ENCODE data around the gene ZER1.
A peak's percentile ranks its signal among the peaks of the same experiment; 100 is the strongest.
"Not testable (repeated sequence)": the region's sequence is repeated elsewhere in the genome, so short reads cannot be mapped to it uniquely, and the experiment has no call there.

ZER1 gene

DNA sequence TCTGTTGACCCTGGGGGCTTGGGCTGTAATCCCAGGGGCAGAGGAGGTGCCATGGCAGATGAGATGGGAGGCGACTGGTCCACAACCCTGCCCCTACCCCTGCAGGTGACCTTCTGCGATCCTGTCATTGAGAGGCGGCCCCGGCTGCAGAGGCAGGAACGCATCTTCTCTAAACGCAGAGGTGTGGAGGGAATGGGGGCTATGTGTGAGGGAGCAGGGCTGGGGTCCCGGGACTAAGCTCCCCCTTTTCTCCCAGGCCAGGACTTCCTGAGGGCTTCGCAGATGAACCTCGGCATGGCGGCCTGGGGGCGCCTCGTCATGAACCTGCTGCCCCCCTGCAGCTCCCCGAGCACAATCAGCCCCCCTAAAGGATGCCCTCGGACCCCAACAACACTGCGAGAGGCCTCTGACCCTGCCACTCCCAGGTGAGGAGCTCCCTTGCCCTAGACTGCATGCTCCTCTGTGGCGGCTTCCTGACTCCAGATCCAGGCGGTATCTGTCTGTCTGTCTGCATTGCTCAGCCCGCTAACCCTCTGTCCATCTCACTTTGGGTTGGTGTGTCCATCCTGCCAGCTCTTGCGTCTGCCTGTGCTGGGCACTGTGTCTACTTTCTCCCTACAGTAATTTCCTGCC is 57.7 kb downstream of the ZER1 start:
- DNase-seq = no peak

DNA sequence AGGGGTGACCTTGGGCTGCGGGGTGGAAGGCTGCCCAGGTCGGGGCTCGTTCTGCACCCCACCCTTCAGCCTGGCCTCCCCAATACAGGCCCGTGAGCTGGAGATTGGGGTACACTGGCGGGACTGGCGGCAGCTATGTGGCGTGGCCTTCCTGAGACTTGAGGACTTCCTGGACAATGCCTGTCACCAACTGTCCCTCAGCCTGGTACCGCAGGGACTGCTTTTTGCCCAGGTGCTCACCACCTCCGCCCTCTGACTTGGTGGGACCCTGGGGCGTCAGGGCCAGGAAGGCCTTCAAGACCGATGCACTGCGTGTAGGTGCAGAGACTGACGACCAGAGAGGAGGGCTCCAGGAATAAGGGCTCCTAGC is 58.3 kb downstream of the ZER1 start:
- no peak for DNase-seq

DNA sequence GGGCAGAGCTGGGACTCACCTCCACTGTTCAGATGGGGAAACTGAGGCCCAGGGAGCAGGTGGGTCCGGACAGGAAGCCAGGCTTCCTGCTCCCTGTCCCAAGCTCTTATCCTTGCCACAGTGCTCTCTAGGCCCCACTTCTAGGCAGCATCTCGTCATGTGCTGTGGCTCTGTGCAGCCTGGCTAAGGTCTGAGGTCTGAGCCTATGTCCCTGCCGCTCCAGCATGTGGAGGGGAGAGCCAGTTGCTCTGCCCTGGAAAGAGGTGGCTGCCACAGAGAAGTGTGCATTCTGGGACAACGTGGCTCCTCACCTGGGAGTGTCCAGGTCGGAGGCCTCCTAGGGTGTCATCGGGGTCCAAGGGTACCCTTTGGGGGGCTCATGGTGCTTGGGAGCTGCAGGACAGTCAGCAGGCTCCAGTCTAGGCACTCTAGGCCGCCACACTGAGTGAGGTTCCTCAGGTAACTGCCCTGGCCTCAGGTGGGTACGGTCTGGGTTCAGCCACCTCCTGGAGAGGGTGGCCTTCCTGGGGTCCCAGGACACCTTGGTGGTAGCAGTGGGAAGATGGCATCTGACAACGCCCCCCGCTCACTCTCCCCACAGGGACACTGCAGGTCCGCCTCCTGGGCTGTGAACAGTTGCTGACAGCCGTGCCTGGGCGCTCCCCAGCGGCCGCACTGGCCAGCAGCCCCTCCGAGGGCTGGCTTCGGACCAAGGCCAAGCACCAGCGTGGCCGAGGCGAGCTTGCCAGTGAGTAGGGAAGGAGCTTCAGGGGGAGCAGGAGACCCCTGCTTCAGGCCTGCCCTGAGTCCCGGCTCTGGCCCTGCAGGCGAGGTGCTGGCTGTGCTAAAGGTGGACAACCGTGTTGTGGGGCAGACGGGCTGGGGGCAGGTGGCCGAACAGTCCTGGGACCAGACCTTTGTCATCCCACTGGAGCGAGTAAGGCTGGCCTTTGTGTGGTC is 59.0 kb downstream of the ZER1 start:
- no peak for DNase-seq

DNA sequence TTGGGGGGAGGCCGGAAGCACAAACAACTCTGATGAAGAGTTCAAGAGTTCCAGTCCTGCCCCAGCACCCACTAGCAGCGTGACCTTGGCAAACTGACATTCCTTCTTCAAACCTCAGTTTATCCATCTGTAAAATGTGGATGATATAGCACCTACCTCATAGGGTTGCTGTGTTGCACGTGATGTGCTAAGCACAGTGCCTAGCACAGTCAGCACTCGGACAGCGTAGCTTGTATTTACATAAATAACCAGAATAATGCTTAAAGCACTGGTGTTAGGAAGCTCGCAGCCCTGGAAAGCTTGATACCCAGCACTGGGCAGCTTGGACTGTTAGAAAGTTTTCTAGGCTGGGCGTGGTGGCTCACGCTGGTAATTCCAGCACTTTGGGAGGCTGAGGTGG is 64.3 kb downstream of the ZER1 start:
- DNase-seq = no peak

DNA sequence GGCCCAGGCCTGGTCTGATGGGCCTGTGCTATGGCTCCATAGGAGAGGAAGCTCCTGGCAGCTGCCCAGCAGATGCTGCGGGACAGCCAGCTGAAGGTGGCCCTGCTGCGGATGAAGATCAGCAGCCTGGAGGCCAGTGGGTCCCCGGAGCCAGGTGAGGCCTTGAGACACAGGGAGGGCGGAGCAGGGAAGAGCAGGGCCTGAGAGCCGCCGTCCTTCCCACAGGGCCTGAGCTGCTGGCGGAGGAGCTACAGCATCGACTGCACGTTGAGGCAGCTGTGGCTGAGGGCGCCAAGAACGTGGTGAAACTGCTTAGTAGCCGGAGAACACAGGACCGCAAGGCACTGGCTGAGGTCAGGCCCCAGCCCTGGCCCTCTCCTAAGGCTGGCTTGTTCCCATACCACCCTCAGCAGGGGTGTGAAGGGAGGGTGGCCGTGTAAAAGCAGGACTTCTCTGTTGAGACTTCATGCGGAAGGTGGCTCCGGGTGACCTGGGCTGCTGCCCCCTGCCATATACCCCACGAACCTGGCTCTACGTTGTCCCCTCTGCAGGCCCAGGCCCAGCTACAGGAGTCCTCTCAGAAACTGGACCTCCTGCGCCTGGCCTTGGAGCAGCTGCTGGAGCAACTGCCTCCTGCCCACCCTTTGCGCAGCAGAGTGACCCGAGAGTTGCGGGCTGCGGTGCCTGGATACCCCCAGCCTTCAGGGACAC is 64.9 kb downstream of the ZER1 start:
- DNase-seq = no peak

DNA sequence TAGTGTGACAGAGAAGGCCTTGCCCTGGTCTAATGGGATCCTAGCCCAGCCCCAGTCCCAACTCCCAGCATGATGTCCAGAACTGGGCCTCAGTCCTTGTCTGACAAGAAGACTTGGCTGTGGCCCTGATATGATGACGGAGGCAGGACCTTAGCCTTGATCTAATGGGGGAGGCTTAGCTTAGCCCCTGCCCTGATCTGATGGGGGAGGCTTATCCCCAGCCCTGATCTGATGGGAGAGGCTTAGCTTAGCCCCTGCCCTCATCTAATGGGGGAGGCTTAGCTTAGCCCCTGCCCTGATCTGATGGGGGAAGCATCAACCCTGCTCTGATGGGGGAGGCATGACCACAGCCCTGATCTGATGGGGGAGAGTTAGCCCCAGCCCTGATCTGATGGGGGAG is 65.7 kb downstream of the ZER1 start:
- DNase-seq = no peak

DNA sequence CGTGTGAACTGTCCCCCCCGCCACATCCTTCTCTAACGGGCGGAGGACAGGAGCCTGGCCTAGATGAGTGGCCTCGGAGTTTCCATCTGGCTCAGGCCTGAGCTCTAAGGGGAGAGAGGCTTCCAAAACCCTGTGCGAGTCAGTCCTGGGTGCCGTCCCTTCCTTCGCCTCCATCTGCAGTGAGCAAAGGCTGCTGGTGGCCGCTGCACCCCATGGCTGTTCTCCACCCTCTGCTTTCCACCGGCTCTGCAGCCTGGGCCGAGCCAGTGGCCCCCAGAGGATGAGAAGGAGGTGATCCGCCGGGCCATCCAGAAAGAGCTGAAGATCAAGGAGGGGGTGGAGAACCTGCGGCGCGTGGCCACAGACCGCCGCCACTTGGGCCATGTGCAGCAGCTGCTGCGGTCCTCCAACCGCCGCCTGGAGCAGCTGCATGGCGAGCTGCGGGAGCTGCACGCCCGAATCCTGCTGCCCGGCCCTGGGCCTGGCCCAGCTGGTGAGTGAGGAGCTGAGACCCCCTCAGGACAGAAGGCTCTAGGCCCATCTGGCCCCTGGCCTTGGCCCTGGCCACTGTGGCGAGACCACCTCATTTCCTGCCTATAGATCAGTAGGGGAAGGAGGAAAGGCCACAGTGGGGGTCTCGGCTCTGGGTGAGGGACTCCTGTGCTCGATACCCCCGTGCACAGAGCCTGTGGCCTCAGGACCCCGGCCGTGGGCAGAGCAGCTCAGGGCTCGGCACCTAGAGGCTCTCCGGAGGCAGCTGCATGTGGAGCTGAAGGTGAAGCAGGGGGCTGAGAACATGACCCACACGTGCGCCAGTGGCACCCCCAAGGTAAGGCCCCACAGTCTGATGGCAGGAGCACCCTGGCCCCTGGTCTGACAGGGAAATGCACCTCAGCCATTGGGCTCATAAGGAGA is 66.4 kb downstream of the ZER1 start:
- no peak for DNase-seq

DNA sequence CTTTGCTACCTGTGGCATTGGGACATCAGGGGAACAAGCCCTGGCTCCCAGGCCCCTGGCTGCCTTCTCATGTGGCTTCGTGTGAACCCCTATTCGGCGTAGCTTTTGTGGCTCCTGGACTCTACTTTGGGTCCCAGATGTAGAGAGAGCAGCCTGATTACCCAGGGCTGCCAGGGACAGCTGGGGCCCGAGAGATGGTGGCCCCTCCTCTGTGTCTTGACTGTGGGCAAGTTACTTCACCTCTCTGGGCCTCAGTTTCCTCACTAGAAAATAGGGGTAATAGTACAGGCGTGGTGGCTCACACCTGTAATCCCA is 67.4 kb downstream of the ZER1 start:
- no peak for DNase-seq

DNA sequence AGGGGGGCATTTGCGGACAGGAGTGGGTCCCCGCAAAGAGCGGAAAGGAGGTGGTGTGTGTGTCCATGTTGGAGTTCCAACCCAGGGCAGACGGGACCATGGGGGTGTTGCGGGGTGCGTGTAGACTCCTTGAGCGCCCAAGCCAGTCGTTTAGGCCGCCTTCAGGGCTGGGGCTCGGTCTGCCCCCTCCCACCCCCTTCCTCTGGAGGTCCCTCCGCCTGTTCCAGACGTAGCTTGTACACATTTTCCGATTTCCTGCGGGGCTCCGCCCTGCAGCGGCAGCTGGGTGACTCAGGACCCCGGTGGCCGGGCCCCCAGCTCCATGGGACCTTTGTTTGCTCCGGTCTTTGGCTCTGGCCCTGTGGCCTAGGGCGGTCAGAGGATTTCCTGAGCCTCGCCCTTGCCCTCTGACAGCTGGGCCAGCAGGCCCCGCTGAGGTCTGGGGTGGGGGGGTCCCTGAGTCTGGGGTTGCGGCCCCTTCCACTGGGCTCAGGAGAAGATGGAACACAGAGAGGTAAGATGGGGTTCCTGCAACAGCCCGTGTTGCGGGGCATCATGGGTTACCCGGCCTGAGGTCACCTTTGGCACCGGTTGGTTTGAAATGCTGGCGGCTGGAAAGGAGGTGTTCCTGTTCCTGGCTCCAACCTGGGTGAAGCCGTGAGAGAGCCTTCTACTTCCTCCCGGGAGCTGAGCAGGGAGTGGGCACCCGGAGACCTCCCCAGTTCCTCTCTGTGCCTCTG is 67.9 kb downstream of the ZER1 start:
- DNase-seq = no peak

DNA sequence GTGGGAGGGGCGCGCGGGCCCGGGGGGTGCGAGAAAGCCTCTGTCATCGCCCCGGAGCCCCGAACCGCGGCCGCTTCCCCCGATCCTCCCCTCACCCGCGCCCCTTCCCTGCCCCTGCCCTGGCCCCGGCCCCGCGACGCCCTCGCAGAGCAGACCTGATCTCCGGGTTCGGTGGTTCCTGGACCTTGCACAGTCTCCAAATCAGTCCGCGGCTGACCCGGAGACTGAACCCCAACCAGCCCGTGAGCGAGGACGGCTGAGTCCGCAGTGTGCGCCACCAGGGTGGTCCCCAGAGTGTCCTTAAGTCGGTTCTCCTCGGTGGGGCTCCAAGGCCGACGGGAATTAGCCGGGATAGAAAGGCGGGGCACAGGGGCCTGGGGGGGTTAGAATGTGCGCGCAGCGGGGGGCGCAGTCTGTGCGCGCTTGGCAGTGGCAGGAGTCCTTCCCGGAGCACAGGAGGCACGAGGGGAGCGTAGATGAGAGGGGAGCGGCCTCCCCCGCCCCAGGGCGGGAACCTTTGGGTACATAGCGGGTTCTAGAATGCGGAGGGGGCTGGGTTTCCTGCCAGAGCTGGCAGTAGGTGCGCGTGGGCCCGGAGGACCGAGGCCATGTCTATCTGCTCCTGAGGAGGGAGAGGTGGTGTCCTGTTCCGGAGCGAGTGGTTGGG is 68.6 kb downstream of the ZER1 start:
- no peak for DNase-seq

DNA sequence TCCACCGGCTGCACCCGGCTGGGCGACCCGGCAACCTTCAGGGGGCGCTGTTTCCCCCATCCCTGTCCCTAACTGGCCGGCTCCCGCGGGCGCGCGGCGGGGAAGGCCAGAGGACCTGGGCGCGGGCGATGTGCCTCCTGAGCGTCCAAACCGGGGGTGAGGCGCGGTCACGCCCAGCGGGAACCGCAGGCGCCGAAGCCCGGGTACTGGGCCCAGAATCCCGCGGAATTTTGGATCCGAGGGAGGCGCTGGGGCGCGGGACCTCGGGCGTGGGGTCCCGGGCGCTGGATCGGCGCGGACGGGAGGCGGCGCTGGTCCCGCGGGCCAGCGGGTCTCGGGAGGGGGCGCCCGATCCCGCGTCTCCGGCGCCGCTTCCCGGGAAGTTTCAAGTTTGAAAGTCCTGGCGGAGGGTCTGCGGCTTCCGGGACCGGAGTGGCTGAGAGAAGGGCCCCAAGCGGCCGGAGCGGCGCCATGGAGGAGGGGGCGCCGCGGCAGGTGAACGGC is 69.2 kb downstream of the ZER1 start, which contains the start of gene PKN3:
Gene PKN3, plus strand, starts transcription at position 59 of the 504 bp plus-strand sequence. Its CDS starts 413 bp downstream, at position 472.
- peak; percentile 45 for DNase-seq

DNA sequence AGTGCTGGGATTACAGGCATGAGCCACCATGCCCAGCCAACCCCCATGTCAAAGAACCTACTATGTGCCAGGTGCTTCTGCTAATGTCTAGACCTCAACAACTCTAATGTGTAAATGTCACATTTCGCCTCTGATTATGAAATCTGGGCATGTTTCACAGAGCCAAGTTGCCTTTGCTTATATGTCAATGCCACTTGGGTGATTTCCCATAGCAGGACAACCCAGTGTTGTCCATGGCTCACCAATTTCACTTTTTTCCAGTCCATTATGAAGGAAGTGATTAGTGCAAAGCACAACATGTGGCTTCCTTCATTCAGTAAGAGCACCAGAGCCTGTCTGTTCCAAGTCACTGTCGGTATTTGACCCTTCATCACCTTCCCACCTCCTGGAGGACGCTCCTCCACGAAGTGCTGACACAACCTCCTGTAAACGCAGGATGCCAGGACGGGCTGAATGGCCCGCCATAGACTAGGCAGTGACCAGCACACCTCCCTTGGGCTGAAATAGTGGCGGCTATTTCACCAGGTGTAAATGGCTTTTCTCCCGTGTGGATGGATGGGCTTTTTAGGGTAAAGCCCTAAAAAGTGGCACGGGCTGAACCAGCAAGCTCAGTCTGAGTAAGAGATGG is 70.4 kb downstream of the ZER1 start:
- DNase-seq = no peak

DNA sequence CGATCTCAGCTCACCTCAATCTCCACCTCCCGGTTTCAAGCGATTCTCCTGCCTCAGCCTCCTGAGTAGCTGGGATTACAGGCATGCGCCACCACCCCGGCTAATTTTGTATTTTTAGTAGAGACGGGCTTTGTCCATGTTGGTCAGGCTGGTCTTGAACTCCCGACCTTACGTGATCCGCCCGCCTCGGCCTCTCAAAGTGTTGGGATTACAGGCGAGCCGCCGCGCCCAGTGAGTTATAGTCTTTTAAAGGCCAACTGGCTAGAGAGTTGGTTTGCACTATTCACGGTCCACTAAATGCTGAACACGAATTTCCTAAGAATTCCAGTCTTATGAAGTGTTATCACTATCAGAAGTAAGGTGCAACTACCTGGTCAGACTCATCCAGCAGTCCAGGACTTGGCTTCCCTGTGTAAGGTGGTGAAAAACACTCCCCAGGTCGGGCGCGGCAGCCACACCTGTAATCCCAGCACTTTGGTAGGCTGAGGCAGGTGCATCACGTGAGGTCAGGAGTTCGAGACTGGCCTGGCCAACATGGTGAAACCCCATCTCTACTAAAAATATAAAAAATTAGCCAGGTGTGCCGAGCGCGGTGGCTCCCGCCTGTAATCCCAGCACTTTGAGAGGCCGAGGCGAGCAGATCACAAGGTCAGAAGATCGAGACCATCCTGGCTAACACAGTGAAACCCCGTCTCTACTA is 72.5 kb downstream of the ZER1 start:
- not testable (repeated sequence) for DNase-seq

DNA sequence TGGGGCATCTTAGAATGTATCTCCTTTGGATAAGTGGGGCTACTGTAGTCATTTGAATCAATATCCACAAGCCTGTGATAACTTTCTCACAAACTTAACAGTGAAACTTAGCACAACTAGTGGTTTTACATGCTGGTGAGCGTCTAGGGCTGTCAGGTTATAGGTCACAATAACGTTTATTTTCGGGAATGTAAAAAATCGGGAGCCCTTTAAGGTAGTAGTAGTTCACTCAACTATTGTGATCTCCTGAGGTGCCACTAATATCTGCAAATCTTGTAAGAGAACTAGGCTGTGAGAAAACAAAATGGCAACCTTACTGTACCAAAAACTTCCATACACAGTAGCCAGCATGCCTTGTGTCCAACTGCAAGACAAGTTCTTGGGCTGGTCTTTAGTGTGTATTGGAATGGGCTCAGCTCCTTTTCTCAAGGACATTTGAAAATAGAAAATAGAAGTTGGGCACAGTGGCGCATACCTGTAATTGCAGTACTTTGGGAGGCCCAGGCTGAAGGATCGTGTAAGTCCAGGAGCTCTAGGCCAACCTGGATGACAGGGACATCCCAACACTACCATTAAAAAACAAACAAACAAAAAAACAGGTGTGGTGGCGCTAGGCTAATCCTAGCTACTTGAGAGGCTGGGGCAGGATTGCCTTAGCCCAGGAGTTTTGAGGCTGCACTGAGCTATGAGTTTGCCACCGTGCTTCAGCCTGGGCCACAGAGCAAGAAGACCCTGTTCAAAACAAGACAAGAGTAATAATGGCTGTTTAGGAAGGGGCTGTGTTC is 74.6 kb downstream of the ZER1 start:
- no peak for DNase-seq

DNA sequence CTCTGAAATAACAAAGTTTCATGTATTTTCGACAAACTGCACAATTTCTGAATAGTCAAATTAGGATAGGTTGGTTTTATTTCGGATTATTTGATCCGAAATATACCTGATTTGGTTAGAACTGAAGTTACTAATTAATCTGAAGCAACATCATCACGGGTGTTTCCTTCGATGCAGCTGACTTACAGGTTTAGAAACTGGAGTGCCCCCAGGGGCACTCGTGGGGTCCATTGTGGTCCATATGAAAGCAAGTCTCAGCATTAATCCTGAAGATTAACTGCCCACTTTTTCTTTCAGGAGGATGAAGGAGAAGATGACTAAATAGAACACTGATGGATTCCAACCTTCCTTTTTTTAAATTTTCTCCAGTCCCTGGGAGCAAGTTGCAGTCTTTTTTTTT is 77.4 kb downstream of the ZER1 start:
- DNase-seq = no peak

DNA sequence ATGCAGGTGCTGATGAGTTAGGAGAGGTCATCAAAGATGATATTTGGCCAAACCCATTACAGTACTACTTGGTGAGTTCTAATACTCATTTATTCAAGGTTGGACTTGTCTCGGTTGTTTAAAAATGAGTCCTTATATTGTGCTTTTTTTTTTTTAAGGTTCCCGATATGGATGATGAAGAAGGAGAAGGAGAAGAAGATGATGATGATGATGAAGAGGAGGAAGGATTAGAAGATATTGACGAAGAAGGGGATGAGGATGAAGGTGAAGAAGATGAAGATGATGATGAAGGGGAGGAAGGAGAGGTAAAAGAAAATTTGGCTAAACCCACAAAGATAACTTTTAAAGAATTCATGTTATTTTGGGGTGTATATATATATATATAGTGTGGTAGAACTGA is 78.0 kb downstream of the ZER1 start:
- not testable (repeated sequence) for DNase-seq

DNA sequence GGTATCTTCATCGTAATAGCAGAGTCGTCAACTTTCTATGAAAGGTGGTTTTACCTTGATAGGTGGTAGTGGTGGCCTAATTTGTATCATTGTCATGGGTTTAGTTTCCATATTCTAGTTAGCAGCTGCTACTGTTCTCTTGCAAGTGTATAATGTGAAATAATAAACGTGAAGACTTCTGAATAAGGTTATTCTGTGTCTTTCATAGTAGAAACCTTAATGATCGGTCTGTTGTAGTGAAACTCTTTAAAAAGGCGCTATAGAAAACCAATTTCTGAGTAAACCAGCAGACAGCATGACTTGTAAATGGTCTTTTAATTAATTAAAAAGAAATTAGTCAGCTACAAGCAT is 81.1 kb downstream of the ZER1 start:
- no peak for DNase-seq

DNA sequence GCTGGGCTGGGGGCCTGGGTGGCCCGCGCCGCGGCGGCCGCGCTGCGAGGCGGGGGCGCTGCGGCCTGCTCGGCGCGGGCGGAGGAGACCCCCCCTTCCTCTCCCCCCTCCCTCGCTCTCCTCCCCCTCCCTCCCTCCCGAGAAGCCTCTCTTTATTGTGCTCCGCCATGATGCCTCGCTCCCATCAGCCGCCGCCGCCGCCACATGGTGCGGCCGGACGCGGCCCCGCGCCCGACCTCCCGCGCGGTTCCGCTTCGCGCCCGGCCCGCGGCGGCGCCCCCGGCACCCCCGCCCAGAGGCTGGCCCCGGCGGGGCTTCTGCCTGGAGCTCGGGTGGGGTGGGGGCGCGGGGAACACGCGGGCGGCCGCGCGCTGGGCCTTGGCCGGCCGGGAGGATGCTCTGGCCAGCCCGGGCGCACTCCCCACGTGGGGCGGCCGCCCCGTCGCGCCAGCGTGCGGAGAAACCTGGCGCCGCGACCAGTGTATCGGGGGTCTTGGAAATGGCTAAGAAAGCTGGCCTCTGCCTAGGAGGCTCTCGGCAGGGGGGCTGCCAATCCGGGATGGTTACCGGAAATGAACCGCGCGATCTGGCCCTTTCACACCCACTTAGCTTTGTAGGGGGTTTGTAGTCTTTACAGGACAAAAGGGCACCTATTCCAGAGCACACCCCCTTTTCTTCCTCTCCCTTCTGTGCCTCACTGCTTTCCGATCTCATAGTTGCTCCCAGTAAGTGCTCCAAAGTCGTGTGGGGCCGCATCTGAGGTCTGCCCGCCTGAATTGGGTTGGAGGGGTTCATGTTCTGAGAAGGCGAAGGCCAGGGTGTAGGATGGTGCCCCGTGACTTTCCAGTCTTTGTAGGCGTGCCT is 81.7 kb downstream of the ZER1 start:
- no peak for DNase-seq
